HepG2 (cell line): Measurements from ENCODE around the gene VARS2. TPM values are rescaled to one million over a fixed set of nuclear protein-coding genes. Genes with fewer than 3 reads are reported as not detected.

Experiments used
- HDAC2 ChIP-seq: sonication (generic); formaldehyde crosslinking; IDR thresholded peaks from 2 replicates; pipeline ENCODE4 v1.4.0; 2020; ENCODE audit warnings: missing genetic modification reagents
- HNRNPLL ChIP-seq: fragments of 200-400 bp; formaldehyde crosslinking; IDR thresholded peaks from 2 replicates; pipeline ENCODE4 v1.6.1; 2017; ENCODE audit warnings: mild to moderate bottlenecking, low read depth, low read length; ENCODE audit not compliant: poor library complexity, severe bottlenecking
- KAT2B ChIP-seq: fragments of 150-350 bp; IDR thresholded peaks from 2 replicates; pipeline ENCODE4 v1.6.1; 2014; ENCODE audit warnings: low read depth, low read length, borderline replicate concordance
- NFAT5 ChIP-seq: sonication (generic); formaldehyde crosslinking; IDR thresholded peaks from 2 replicates; pipeline ENCODE4 v1.4.0; 2020; ENCODE audit warnings: missing genetic modification reagents
- SMAD3 ChIP-seq: sonication (generic); formaldehyde crosslinking; IDR thresholded peaks from 2 replicates; pipeline ENCODE4 v1.4.0; 2020; ENCODE audit warnings: missing genetic modification reagents
- TEF ChIP-seq: sonication (generic); formaldehyde crosslinking; IDR thresholded peaks from 2 replicates; pipeline ENCODE4 v1.5.0; 2020; ENCODE audit warnings: missing genetic modification reagents
- XBP1 ChIP-seq: sonication (generic); formaldehyde crosslinking; IDR thresholded peaks from 2 replicates; pipeline ENCODE4 v1.5.0; 2020; ENCODE audit warnings: missing genetic modification reagents
- ZSCAN12 ChIP-seq: sonication (generic); formaldehyde crosslinking; IDR thresholded peaks from 2 replicates; pipeline ENCODE4 v1.9.0; 2021; ENCODE audit warnings: mild to moderate bottlenecking, missing genetic modification reagents
- polyA plus RNA-seq, 8 experiments: library from polyadenylated mRNA; depleted of rRNA in 3 of 8; stranded (reverse) in 7 of 8; unstranded in 1 of 8; fragments of >200 nt; fragmentation: Illumina TruSeq in 4 of 8; extraction: Trizol in 4 of 8; gene quantifications; 2 replicates each; pipeline versions ENCODE4 v1.2.1 to v1.2.3, GENCODE V29; 2011 to 2016; ENCODE audit warnings: low read depth in 4 of 8, missing spikeins in 1 of 8, mixed read lengths in 1 of 8; ENCODE audit not compliant: insufficient read depth in 1 of 8
- total RNA-seq, 5 experiments: library from RNA; depleted of rRNA; stranded (reverse); fragments of >200 nt; fragmentation: Illumina TruSeq; extraction: Trizol; gene quantifications; 2 replicates each; pipeline ENCODE4 v1.2.3, GENCODE V29; 2016; ENCODE audit warnings: low read depth in 1 of 5
- TF ChIP-seq, protein P1 (sequence below): IDR thresholded peaks from 2 replicates; pipeline ENCODE4 v1.6.1; 2018; ENCODE audit warnings: missing genetic modification reagents, mild to moderate bottlenecking, missing compliant biosample characterization
- TF ChIP-seq, protein P2 (sequence below): sonication (generic); formaldehyde crosslinking; IDR thresholded peaks from 2 replicates; pipeline ENCODE4 v1.8.1; 2023; ENCODE audit warnings: mild to moderate bottlenecking, moderate library complexity, missing genetic modification reagents
- TF ChIP-seq, protein P3 (sequence below): sonication (generic); formaldehyde crosslinking; IDR thresholded peaks from 2 replicates; pipeline ENCODE4 v1.9.0; 2021; ENCODE audit warnings: missing genetic modification reagents, mild to moderate bottlenecking, borderline replicate concordance
- TF ChIP-seq, protein P4 (sequence below): sonication (generic); formaldehyde crosslinking; conservative IDR thresholded peaks from 2 replicates; pipeline ENCODE4 v1.4.0; 2020; ENCODE audit warnings: mild to moderate bottlenecking, missing genetic modification reagents, moderate library complexity

The VARS2 gene
- total and polyA plus RNA-seq, 2 of the 13 experiments (the other 11 are each of a cell fraction or from before 2014, with no cell fraction given), result 61.8 to 71.8 TPM

GRCh38 chr6:30877419-30878262, 36.4 kb upstream of the VARS2 start (continued):
- TF ChIP-seq, protein P1, sequence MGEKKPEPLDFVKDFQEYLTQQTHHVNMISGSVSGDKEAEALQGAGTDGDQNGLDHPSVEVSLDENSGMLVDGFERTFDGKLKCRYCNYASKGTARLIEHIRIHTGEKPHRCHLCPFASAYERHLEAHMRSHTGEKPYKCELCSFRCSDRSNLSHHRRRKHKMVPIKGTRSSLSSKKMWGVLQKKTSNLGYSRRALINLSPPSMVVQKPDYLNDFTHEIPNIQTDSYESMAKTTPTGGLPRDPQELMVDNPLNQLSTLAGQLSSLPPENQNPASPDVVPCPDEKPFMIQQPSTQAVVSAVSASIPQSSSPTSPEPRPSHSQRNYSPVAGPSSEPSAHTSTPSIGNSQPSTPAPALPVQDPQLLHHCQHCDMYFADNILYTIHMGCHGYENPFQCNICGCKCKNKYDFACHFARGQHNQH (CRISPR knock-in tag), result peak; percentile 49; the same call in 1 of the 2 replicates
- TF ChIP-seq XBP1 (no peak), HDAC2 (CRISPR knock-in tag) (peak; percentile 47), KAT2B (no peak), HNRNPLL (no peak), SMAD3 (CRISPR knock-in tag) (peak; percentile 85), NFAT5 (no peak), TEF (no peak), ZSCAN12 (CRISPR knock-in tag) (no peak)
- TF ChIP-seq, protein P2, sequence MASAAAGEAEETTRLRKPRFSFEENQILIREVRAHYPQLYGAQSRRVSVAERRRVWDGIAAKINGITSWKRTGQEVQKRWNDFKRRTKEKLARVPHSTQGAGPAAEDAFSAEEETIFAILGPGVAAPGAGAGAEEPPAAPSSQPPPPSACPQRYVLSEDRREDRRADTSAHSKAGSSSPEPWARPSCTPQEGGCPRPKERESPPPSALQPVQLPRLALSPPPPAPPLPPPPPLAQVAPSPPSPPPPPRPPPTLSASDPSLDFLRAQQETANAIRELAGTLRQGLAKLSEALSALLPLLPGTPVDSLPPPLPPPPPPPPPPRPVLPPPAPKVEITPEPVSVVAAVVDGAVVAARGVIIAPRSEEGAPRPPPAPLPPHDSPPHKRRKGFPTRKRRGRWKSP (CRISPR knock-in tag), result no peak
- TF ChIP-seq, protein P3, sequence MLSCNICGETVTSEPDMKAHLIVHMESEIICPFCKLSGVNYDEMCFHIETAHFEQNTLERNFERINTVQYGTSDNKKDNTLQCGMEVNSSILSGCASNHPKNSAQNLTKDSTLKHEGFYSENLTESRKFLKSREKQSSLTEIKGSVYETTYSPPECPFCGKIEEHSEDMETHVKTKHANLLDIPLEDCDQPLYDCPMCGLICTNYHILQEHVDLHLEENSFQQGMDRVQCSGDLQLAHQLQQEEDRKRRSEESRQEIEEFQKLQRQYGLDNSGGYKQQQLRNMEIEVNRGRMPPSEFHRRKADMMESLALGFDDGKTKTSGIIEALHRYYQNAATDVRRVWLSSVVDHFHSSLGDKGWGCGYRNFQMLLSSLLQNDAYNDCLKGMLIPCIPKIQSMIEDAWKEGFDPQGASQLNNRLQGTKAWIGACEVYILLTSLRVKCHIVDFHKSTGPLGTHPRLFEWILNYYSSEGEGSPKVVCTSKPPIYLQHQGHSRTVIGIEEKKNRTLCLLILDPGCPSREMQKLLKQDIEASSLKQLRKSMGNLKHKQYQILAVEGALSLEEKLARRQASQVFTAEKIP, result no peak
- TF ChIP-seq, protein P4, sequence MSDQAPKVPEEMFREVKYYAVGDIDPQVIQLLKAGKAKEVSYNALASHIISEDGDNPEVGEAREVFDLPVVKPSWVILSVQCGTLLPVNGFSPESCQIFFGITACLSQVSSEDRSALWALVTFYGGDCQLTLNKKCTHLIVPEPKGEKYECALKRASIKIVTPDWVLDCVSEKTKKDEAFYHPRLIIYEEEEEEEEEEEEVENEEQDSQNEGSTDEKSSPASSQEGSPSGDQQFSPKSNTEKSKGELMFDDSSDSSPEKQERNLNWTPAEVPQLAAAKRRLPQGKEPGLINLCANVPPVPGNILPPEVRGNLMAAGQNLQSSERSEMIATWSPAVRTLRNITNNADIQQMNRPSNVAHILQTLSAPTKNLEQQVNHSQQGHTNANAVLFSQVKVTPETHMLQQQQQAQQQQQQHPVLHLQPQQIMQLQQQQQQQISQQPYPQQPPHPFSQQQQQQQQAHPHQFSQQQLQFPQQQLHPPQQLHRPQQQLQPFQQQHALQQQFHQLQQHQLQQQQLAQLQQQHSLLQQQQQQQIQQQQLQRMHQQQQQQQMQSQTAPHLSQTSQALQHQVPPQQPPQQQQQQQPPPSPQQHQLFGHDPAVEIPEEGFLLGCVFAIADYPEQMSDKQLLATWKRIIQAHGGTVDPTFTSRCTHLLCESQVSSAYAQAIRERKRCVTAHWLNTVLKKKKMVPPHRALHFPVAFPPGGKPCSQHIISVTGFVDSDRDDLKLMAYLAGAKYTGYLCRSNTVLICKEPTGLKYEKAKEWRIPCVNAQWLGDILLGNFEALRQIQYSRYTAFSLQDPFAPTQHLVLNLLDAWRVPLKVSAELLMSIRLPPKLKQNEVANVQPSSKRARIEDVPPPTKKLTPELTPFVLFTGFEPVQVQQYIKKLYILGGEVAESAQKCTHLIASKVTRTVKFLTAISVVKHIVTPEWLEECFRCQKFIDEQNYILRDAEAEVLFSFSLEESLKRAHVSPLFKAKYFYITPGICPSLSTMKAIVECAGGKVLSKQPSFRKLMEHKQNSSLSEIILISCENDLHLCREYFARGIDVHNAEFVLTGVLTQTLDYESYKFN (CRISPR knock-in tag), result peak; percentile 42
